Measurements from ENCODE around the gene POLE4. TPM values are rescaled to one million over a fixed set of nuclear protein-coding genes. Genes with fewer than 3 reads are reported as not detected.

The POLE4 gene
- total RNA-seq, 2 experiments from 2014 or later, result 35.5 to 39.5 TPM

GRCh38 chr2:74925361-74925786 lies 33.1 kb upstream of the POLE4 start:
- no peak overlapping the region for H3K27ac Mint-ChIP-seq
- H3K27me3 Mint-ChIP-seq, result peaks cover 5% of the 10 kb centered on the region
- no peak overlapping the region for H3K4me3 Mint-ChIP-seq
- ChIA-PET POLR2A (no interaction called here), CTCF (no interaction called here)
- no peak for DNase-seq
- peaks cover 5% of the 10 kb centered on the region for H3K4me1 Mint-ChIP-seq
- peaks cover 6% of the 10 kb centered on the region for H3K36me3 Mint-ChIP-seq (ENCODE audit: low read depth)
- H3K9me3 Mint-ChIP-seq, result peaks cover 3% of the 10 kb centered on the region

GRCh38 chr2:74927621-74928020 lies 30.8 kb upstream of the POLE4 start:
- Mint-ChIP-seq H3K4me1 (peaks cover 5% of the 10 kb centered on the region), H3K9me3 (peaks cover 5% of the 10 kb centered on the region), H3K4me3 (no peak overlapping the region), H3K27ac (no peak overlapping the region), H3K36me3 (ENCODE audit: low read depth) (peaks cover 9% of the 10 kb centered on the region), H3K27me3 (no peaks in the 10 kb centered on the region)
- CTCF ChIA-PET, result no interaction called here
- no peak for DNase-seq
- POLR2A ChIA-PET, result no interaction called here

- ChIA-PET CTCF (no interaction called here), POLR2A (no interaction called here)
- H3K4me1 Mint-ChIP-seq, result peaks cover 5% of the 10 kb centered on the region
- no peak for DNase-seq
- peaks cover 11% of the 10 kb centered on the region for H3K36me3 Mint-ChIP-seq (ENCODE audit: low read depth)
- H3K27me3 Mint-ChIP-seq, result no peaks in the 10 kb centered on the region
- H3K4me3 Mint-ChIP-seq, result no peak overlapping the region
- H3K27ac Mint-ChIP-seq, result no peak overlapping the region
- H3K9me3 Mint-ChIP-seq, result peaks cover 5% of the 10 kb centered on the region
These were observed 27.5 kb upstream of the POLE4 start for GRCh38 chr2:74930811-74931486.

DNA sequence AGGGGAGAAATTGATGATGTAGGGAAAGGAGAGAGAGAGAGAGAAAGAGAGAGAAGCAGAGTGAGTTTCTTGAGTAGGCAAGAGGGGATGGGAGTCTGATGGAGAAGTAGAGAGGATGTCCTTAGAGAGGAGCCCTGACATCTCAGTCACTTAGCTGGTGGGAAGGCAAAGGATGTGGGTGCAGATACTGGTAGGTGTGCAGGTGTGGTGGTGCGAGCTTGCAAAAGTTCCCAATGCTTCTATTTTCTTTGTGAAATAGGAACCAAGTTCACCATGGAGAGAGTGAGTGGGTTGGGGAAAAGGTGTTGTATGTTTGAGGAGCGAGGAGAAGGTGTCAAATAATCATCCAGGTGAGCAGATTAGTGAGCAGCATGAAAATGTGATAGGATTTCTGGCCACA lies 26.5 kb upstream of the POLE4 start:
- DNase-seq, result no peak
- ChIA-PET POLR2A (no interaction called here), CTCF (no interaction called here)
- Mint-ChIP-seq H3K27ac (no peak overlapping the region), H3K27me3 (peaks cover 3% of the 10 kb centered on the region), H3K4me1 (peaks cover 5% of the 10 kb centered on the region), H3K9me3 (peaks cover 5% of the 10 kb centered on the region), H3K36me3 (ENCODE audit: low read depth) (peaks cover 11% of the 10 kb centered on the region), H3K4me3 (no peak overlapping the region)

- ChIA-PET POLR2A (no interaction called here), CTCF (interaction anchor here (1.0 kb wide), 1 partner anchor 20 kb away, joined by 3 read pairs; no protein-coding TSS in a partner anchor)
- DNase-seq, result no peak
- Mint-ChIP-seq H3K27ac (no peak overlapping the region), H3K4me3 (no peak overlapping the region), H3K36me3 (ENCODE audit: low read depth) (peaks cover 5% of the 10 kb centered on the region), H3K27me3 (peaks cover 5% of the 10 kb centered on the region), H3K9me3 (no peaks in the 10 kb centered on the region), H3K4me1 (no peaks in the 10 kb centered on the region)
These were observed 22.5 kb upstream of the POLE4 start for GRCh38 chr2:74935975-74936391.

DNA sequence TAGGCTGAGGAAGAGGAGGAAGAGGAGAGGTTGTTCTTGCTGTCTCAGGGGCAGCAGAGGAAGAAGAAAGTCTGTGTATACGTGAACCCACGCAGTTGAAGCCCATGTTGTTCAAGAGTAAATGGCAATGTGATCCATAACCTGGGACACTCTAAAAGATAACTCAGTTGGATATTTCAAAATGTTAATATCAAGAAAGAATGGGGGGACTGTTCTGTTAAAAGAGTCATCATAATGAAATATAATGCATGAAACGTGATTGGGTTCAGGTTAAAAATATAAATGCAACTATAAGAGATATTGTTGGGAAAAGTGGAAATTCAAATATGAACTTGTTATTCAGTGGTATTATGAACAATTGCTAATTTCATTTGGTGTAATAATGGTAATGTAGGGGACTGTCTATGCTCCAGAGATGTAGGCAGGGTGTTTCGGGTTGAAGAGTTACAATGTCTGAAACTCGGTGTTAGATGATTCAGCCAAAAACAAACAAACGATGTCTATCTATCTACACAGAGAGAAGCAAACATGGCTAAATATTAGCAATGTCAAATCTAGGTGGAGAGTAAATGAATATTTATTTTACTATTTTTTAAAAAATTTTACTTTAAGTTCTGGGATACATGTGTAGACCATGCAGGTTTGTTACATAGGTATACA lies 21.1 kb upstream of the POLE4 start:
- ChIA-PET POLR2A (no interaction called here), CTCF (no interaction called here)
- H3K27me3 Mint-ChIP-seq, result peaks cover 5% of the 10 kb centered on the region
- DNase-seq, result no peak
- no peaks in the 10 kb centered on the region for H3K9me3 Mint-ChIP-seq
- no peak overlapping the region for H3K4me3 Mint-ChIP-seq
- H3K36me3 Mint-ChIP-seq (ENCODE audit: low read depth), result peaks cover 5% of the 10 kb centered on the region
- H3K4me1 Mint-ChIP-seq, result no peaks in the 10 kb centered on the region
- H3K27ac Mint-ChIP-seq, result no peak overlapping the region

DNA sequence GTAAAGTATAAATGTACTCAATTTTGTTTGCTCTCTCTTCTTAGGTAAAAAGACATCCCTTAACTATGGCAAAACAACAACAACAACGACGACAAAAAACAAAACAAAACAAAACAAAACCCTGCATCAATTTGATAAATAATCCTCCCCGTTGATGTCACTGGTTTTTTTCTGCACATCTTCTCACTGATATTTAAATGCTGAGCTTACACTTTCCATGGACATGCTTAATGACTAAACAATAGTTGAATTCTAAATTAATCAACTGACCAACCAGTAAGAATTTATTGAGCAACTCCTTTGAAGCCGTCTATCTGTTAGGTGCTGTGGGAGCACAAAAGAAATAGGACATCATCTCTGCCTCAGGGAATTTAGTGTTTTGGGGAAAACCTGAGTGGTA lies 20.2 kb upstream of the POLE4 start:
- Mint-ChIP-seq H3K4me1 (no peaks in the 10 kb centered on the region), H3K9me3 (no peaks in the 10 kb centered on the region), H3K27ac (no peak overlapping the region), H3K36me3 (ENCODE audit: low read depth) (peaks cover 3% of the 10 kb centered on the region), H3K27me3 (peaks cover 5% of the 10 kb centered on the region), H3K4me3 (no peak overlapping the region)
- CTCF ChIA-PET, result no interaction called here
- DNase-seq, result no peak
- POLR2A ChIA-PET, result no interaction called here

- Mint-ChIP-seq H3K4me3 (no peak overlapping the region), H3K4me1 (peaks cover 6% of the 10 kb centered on the region), H3K27me3 (peaks cover 5% of the 10 kb centered on the region), H3K36me3 (ENCODE audit: low read depth) (peaks cover 3% of the 10 kb centered on the region), H3K27ac (no peak overlapping the region), H3K9me3 (no peaks in the 10 kb centered on the region)
- no peak for DNase-seq
- ChIA-PET POLR2A (no interaction called here), CTCF (no interaction called here)
These were observed 18.3 kb upstream of the POLE4 start for GRCh38 chr2:74939919-74940812.

DNA sequence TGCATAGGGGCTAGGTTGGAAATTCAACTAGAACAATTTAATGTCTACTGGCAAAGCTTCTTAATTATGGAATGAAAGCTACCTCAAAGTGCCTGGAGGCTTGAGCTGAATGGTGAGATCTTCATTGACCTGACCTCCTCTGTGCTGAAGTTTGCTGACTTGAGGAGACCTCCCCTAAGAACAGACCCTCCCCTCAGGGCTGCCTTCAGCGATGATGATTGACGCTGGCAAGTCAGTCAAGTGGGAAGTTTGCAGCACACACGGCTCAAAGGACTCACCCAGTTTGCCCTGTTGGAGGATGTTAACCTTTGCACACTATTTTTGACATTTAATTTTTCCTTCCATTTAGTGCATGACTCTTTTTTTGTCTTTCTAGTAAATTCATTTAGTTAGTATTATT lies 17.2 kb upstream of the POLE4 start:
- Mint-ChIP-seq H3K4me3 (no peak overlapping the region), H3K36me3 (ENCODE audit: low read depth) (peaks cover 3% of the 10 kb centered on the region), H3K9me3 (no peaks in the 10 kb centered on the region), H3K27me3 (peaks cover 5% of the 10 kb centered on the region), H3K4me1 (peaks cover 13% of the 10 kb centered on the region), H3K27ac (no peak overlapping the region)
- ChIA-PET CTCF (no interaction called here), POLR2A (no interaction called here)
- no peak for DNase-seq

GRCh38 chr2:74942263-74942662 lies 16.2 kb upstream of the POLE4 start:
- ChIA-PET POLR2A (no interaction called here), CTCF (interaction anchor here (0.7 kb wide), 1 partner anchor 63 kb away, joined by 3 read pairs; no protein-coding TSS in a partner anchor)
- Mint-ChIP-seq H3K9me3 (peaks cover 2% of the 10 kb centered on the region), H3K4me3 (no peak overlapping the region), H3K4me1 (peaks cover 13% of the 10 kb centered on the region), H3K36me3 (ENCODE audit: low read depth) (peaks cover 2% of the 10 kb centered on the region), H3K27ac (no peak overlapping the region), H3K27me3 (no peaks in the 10 kb centered on the region)
- no peak for DNase-seq

GRCh38 chr2:74944987-74945787 lies 13.3 kb upstream of the POLE4 start:
- no peak for DNase-seq
- Mint-ChIP-seq H3K36me3 (ENCODE audit: low read depth) (peaks cover 8% of the 10 kb centered on the region), H3K27ac (no peak overlapping the region), H3K27me3 (no peaks in the 10 kb centered on the region), H3K4me1 (peaks cover 13% of the 10 kb centered on the region), H3K4me3 (no peak overlapping the region), H3K9me3 (peaks cover 7% of the 10 kb centered on the region)
- CTCF ChIA-PET, result interaction anchor here (0.6 to 0.9 kb wide), 3 partner anchors 67 to 339 kb away, joined by 3 read pairs; no protein-coding TSS in a partner anchor
- POLR2A ChIA-PET, result no interaction called here

GRCh38 chr2:74945788-74946331 lies 12.6 kb upstream of the POLE4 start:
- no peak for DNase-seq
- Mint-ChIP-seq H3K27me3 (no peaks in the 10 kb centered on the region), H3K36me3 (ENCODE audit: low read depth) (peaks cover 9% of the 10 kb centered on the region), H3K4me1 (peaks cover 13% of the 10 kb centered on the region), H3K9me3 (peaks cover 10% of the 10 kb centered on the region), H3K27ac (no peak overlapping the region), H3K4me3 (no peak overlapping the region)
- CTCF ChIA-PET, result no interaction called here
- POLR2A ChIA-PET, result no interaction called here
